Naive thymus-derived CD8-positive, alpha-beta T cell (primary cell): Measurements from ENCODE around the gene HAP1. TPM values are rescaled to one million over a fixed set of nuclear protein-coding genes. Genes with fewer than 3 reads are reported as not detected.
"Not testable (repeated sequence)": the region's sequence is repeated elsewhere in the genome, so short reads cannot be mapped to it uniquely, and the experiment has no call there.

Experiments
- ATAC-seq, 2 donors: fragments of 150-1000 bp; cut with Tn5 transposase in 1 of 2; sonication (Bioruptor Pico), chemical (Tn5 transposase) in 1 of 2; 1 replicate in 1 of 2; 2 replicates in 1 of 2; pipeline ENCODE4 v1.10.0; 2021; ENCODE audit warnings: mild to moderate bottlenecking in 2 of 2, moderate library complexity in 2 of 2
- POLR2A ChIA-PET: fragments of 350-600 bp; sonication (Branson Sonifier 250); formaldehyde crosslinking; loops from one replicate; lab custom pipeline; 2021; ENCODE audit warnings: antibody characterized with exemption; lab: Charles Lee
- DNase-seq, 10 donors: peaks; one replicate each; pipeline versions ENCODE4 v3.0.0 to v3.0.0-alpha.2; 2020 to 2022
- H3K27ac Mint-ChIP-seq, 10 donors: one replicate each; pipeline ENCODE4 v1.8.0; 2020 to 2022; ENCODE audit warnings: mild to moderate bottlenecking in 10 of 10, mixed read lengths in 10 of 10, moderate library complexity in 4 of 10, inconsistent platforms in 1 of 10
- H3K27me3 Mint-ChIP-seq, 5 donors: one replicate each; pipeline ENCODE4 v1.8.0; 2021 to 2022; ENCODE audit warnings: mixed read lengths in 5 of 5
- H3K36me3 Mint-ChIP-seq, 3 donors: one replicate each; pipeline ENCODE4 v1.8.0; 2020 to 2022; ENCODE audit warnings: mixed read lengths in 3 of 3, mild to moderate bottlenecking in 2 of 3, inconsistent platforms in 1 of 3
- H3K4me1 Mint-ChIP-seq, 4 donors: one replicate each; pipeline ENCODE4 v1.8.0; 2021 to 2022; ENCODE audit warnings: mixed read lengths in 4 of 4
- H3K4me3 Mint-ChIP-seq, 10 donors: one replicate each; pipeline ENCODE4 v1.8.0; 2020 to 2022; ENCODE audit warnings: mild to moderate bottlenecking in 10 of 10, mixed read lengths in 10 of 10, moderate library complexity in 6 of 10, inconsistent platforms in 1 of 10
- H3K9me3 Mint-ChIP-seq, 9 donors: one replicate each; pipeline ENCODE4 v1.8.0; 2020 to 2022; ENCODE audit warnings: mixed read lengths in 9 of 9, mild to moderate bottlenecking in 3 of 9, inconsistent platforms in 1 of 9, moderate library complexity in 1 of 9
- polyA plus RNA-seq, 3 donors: library from polyadenylated mRNA; unstranded; fragments of 300-500 nt; fragmentation: Illumina TruSeq; gene quantifications; one replicate each; pipeline ENCODE4 v1.2.3, GENCODE V29; 2021
- total RNA-seq, 8 experiments: library from RNA in 2 of 8; stranded (reverse) in 2 of 8; gene quantifications; one replicate each; pipeline ENCODE4 v1.2.3 and lab custom pipeline; 2021 to 2026

The HAP1 gene
- total and polyA plus RNA-seq, 5 experiments from 2014 or later = 0.11 TPM; not detected in 4

- DNase-seq (peak in 1 of 10 donors; percentile 9), ATAC-seq (no peak)
- no peaks in the 10 kb centered on the region for H3K27me3 Mint-ChIP-seq
- H3K36me3 Mint-ChIP-seq = peaks cover 11 to 51% (median 20%) of the 10 kb centered on the region in 3 donors
- H3K27ac Mint-ChIP-seq = no peak overlapping the region
- H3K4me3 Mint-ChIP-seq = no peak overlapping the region
- no peaks in the 10 kb centered on the region for H3K9me3 Mint-ChIP-seq
- H3K4me1 Mint-ChIP-seq = peaks cover 23 to 42% (median 40%) of the 10 kb centered on the region in 4 donors
- POLR2A ChIA-PET = interaction anchor here (1.4 to 1.5 kb wide), 2 partner anchors 10 to 16 kb away, joined by 3 to 9 read pairs; no protein-coding TSS in a partner anchor
Observed at GRCh38 chr17:41695134-41695661, 39.2 kb downstream of the HAP1 start.

- Mint-ChIP-seq H3K4me3 (peak overlapping the region in 3 of 10 donors; percentile 33 to 60 (median 52)), H3K9me3 (peaks cover 0 to 2% (median 0%) of the 10 kb centered on the region in 9 donors), H3K4me1 (peaks cover 31 to 56% (median 52%) of the 10 kb centered on the region in 4 donors), H3K27ac (peak overlapping the region in 8 of 10 donors; percentile 24 to 100 (median 67)), H3K36me3 (peaks cover 11 to 67% (median 31%) of the 10 kb centered on the region in 3 donors), H3K27me3 (no peaks in the 10 kb centered on the region)
- ATAC-seq (no peak), DNase-seq (peak in 6 of 10 donors; percentile 8 to 47 (median 27))
- POLR2A ChIA-PET = interaction anchor here (0.9 to 5.9 kb wide), 4 partner anchors 9 to 93 kb away, joined by 4 to 271 read pairs (median 94); partner anchors contain the start of gene JUP
Observed at GRCh38 chr17:41692722-41693521, 41.5 kb downstream of the HAP1 start.

GRCh38 chr17:41691031-41691777 lies 43.2 kb downstream of the HAP1 start:
- POLR2A ChIA-PET = interaction anchor here (0.6 to 5.9 kb wide), 8 partner anchors 11 to 1131 kb away, joined by 3 to 271 read pairs (median 6); partner anchors contain the start of gene P3H4

GRCh38 chr17:41690497-41690896 lies 43.9 kb downstream of the HAP1 start:
- POLR2A ChIA-PET = interaction anchor here (0.6 to 5.9 kb wide), 12 partner anchors 11 to 1130 kb away, joined by 3 to 271 read pairs (median 4); partner anchors contain the start of genes JUP and P3H4

More at GRCh38 chr17:41691031-41691777, 43.2 kb downstream of the HAP1 start:
- Mint-ChIP-seq H3K27ac (peak overlapping the region in 9 of 10 donors; percentile 84 to 100 (median 99)), H3K4me3 (peak overlapping the region; percentile 34 to 99 (median 96)), H3K9me3 (peaks cover 0 to 2% (median 0%) of the 10 kb centered on the region in 9 donors), H3K4me1 (peaks cover 31 to 55% (median 52%) of the 10 kb centered on the region in 4 donors), H3K36me3 (peaks cover 11 to 67% (median 31%) of the 10 kb centered on the region in 3 donors), H3K27me3 (no peaks in the 10 kb centered on the region)
- ATAC-seq (no peak), DNase-seq (peak in 7 of 10 donors; percentile 21 to 70 (median 48))

GRCh38 chr17:41689497-41690299 lies 44.7 kb downstream of the HAP1 start:
- POLR2A ChIA-PET = interaction anchor here (0.6 to 5.9 kb wide), 45 partner anchors 11 to 1794 kb away, joined by 3 to 271 read pairs (median 5); partner anchors contain the start of genes CASC3, DHX8, DNAJC7 and JUP
- Mint-ChIP-seq H3K27ac (peak overlapping the region; percentile 87 to 100 (median 99)), H3K4me1 (peaks cover 26 to 49% (median 45%) of the 10 kb centered on the region in 4 donors), H3K9me3 (peaks cover 0 to 2% (median 0%) of the 10 kb centered on the region in 9 donors), H3K36me3 (peaks cover 11 to 61% (median 29%) of the 10 kb centered on the region in 3 donors), H3K4me3 (peak overlapping the region; percentile 90 to 99 (median 96)), H3K27me3 (no peaks in the 10 kb centered on the region)
- DNase-seq (peak in 8 of 10 donors; percentile 43 to 76 (median 68)), ATAC-seq (no peak)

More at GRCh38 chr17:41690497-41690896, 43.9 kb downstream of the HAP1 start:
- Mint-ChIP-seq H3K36me3 (peaks cover 11 to 64% (median 29%) of the 10 kb centered on the region in 3 donors), H3K9me3 (peaks cover 0 to 2% (median 0%) of the 10 kb centered on the region in 9 donors), H3K27ac (peak overlapping the region in 9 of 10 donors; percentile 97 to 100 (median 99)), H3K27me3 (no peaks in the 10 kb centered on the region), H3K4me1 (peaks cover 26 to 49% (median 47%) of the 10 kb centered on the region in 4 donors), H3K4me3 (peak overlapping the region; percentile 51 to 99 (median 96))
- DNase-seq (peak in 3 of 10 donors; percentile 2 to 31 (median 23)), ATAC-seq (no peak)

GRCh38 chr17:41688641-41689496 lies 45.6 kb downstream of the HAP1 start, which contains the start of gene EIF1:
TSS of gene EIF1 (plus strand) at chr17:41688885. CDS start at chr17:41689039, 154 bp downstream.
- DNase-seq (peak; percentile 96 to 100 (median 100)), ATAC-seq (peak; percentile 68 to 75)
- Mint-ChIP-seq H3K27me3 (no peaks in the 10 kb centered on the region), H3K9me3 (peaks cover 0 to 2% (median 0%) of the 10 kb centered on the region in 9 donors), H3K4me3 (peak within 1 kb of the TSS; percentile 90 to 99 (median 96)), H3K27ac (peak within 1 kb of the TSS; percentile 97 to 100 (median 99)), H3K36me3 (peaks cover 11 to 53% (median 27%) of the 10 kb centered on the region in 3 donors), H3K4me1 (peaks cover 26 to 47% (median 45%) of the 10 kb centered on the region in 4 donors)
- POLR2A ChIA-PET = interaction anchor here (0.6 to 5.9 kb wide), 65 partner anchors 10 to 1795 kb away, joined by 3 to 271 read pairs (median 4); partner anchors contain the start of genes ACLY, CASC3, DHX58 and DHX8

- Mint-ChIP-seq H3K27me3 (no peaks in the 10 kb centered on the region), H3K27ac (peak overlapping the region; percentile 97 to 100 (median 99))
- POLR2A ChIA-PET = interaction anchor here (0.6 to 5.9 kb wide), 54 partner anchors 9 to 1796 kb away, joined by 3 to 271 read pairs (median 4); partner anchors contain the start of genes ACLY, CASC3, DHX58 and DHX8
Observed at GRCh38 chr17:41687828-41688640, 46.4 kb downstream of the HAP1 start.

GRCh38 chr17:41686281-41686680 lies 48.2 kb downstream of the HAP1 start:
- no peak for DNase-seq
- peaks cover 11 to 34% (median 30%) of the 10 kb centered on the region in 4 donors for H3K4me1 Mint-ChIP-seq
- POLR2A ChIA-PET = interaction anchor here (1.0 to 1.4 kb wide), 2 partner anchors 9 to 17 kb away, joined by 3 read pairs; no protein-coding TSS in a partner anchor
- H3K27me3 Mint-ChIP-seq = no peaks in the 10 kb centered on the region
- peak overlapping the region in 1 of 10 donors; percentile 61 for H3K27ac Mint-ChIP-seq
- no peak overlapping the region for H3K4me3 Mint-ChIP-seq
- no peak for ATAC-seq
- peaks cover 0 to 27% (median 21%) of the 10 kb centered on the region in 3 donors for H3K36me3 Mint-ChIP-seq
- H3K9me3 Mint-ChIP-seq = peaks cover 0 to 2% (median 0%) of the 10 kb centered on the region in 9 donors

More at GRCh38 chr17:41687828-41688640, 46.4 kb downstream of the HAP1 start:
- ATAC-seq (peak; percentile 24 to 26), DNase-seq (peak in 9 of 10 donors; percentile 43 to 93 (median 68))
- Mint-ChIP-seq H3K36me3 (peaks cover 11 to 45% (median 27%) of the 10 kb centered on the region in 3 donors), H3K4me1 (peaks cover 23 to 47% (median 44%) of the 10 kb centered on the region in 4 donors), H3K4me3 (peak overlapping the region; percentile 90 to 99 (median 96)), H3K9me3 (peaks cover 0 to 2% (median 0%) of the 10 kb centered on the region in 9 donors)

- Mint-ChIP-seq H3K36me3 (peaks cover 0 to 22% (median 16%) of the 10 kb centered on the region in 3 donors), H3K27ac (peak overlapping the region in 1 of 10 donors; percentile 61), H3K4me1 (peaks cover 11 to 28% (median 25%) of the 10 kb centered on the region in 4 donors)
- H3K4me3 Mint-ChIP-seq, ATAC-seq, DNase-seq, H3K9me3 Mint-ChIP-seq, H3K27me3 Mint-ChIP-seq: not testable (repeated sequence)
- POLR2A ChIA-PET = interaction anchor here (1.0 to 1.4 kb wide), 3 partner anchors 9 to 20 kb away, joined by 3 to 8 read pairs (median 3); no protein-coding TSS in a partner anchor
Observed at GRCh38 chr17:41685753-41686152, 48.7 kb downstream of the HAP1 start.
